Measurements from ENCODE around the gene LRRC23. TPM values are rescaled to one million over a fixed set of nuclear protein-coding genes. Genes with fewer than 3 reads are reported as not detected.

LRRC23 gene
- total RNA-seq, 1 donor from 2014 or later = 2.6 TPM

- DNase-seq = no peak
- Mint-ChIP-seq H3K36me3 (ENCODE audit: unreplicated experiment) (no peaks in the 10 kb centered on the region), H3K4me1 (ENCODE audit: low read depth, unreplicated experiment) (peaks cover 3% of the 10 kb centered on the region), H3K9me3 (ENCODE audit: unreplicated experiment) (peaks cover 7% of the 10 kb centered on the region), H3K27ac (ENCODE audit: unreplicated experiment) (peak overlapping the region; percentile 17), H3K27me3 (ENCODE audit: unreplicated experiment) (peaks cover 5% of the 10 kb centered on the region), H3K4me3 (ENCODE audit: unreplicated experiment) (peak overlapping the region; percentile 34)
- no peak for TF ChIP-seq CTCF (IDR thresholded peaks at IDR 0.05; ENCODE audit: partially characterized antibody, unreplicated experiment)
These were observed 58.6 kb downstream of the LRRC23 start for GRCh38 chr12:6963016-6963731.

Small RNAs within 50 kb of the gene (microRNA-seq; reads per million reads assigned to microRNA genes)
- gene MIR141 (ENCODE audit: unreplicated experiment) (60.6 reads per million, percentile 70 among the genes with 10 or more reads in this experiment), gene MIR200C (ENCODE audit: unreplicated experiment) (3,972 reads per million, percentile 96 among the genes with 10 or more reads in this experiment)

Other genes starting within 250 kb of the LRRC23 start
- 76.9 TPM for gene ING4, start 241.7 kb upstream of the LRRC23 start, total RNA-seq (ENCODE audit: unreplicated experiment)
- 83.2 TPM for gene ZNF384, start 215.4 kb upstream of the LRRC23 start, total RNA-seq (ENCODE audit: unreplicated experiment)
- 48.8 TPM for gene PIANP, start 204.0 kb upstream of the LRRC23 start, total RNA-seq (ENCODE audit: unreplicated experiment)
- 25.9 TPM for gene COPS7A, start 180.8 kb upstream of the LRRC23 start, total RNA-seq (ENCODE audit: unreplicated experiment)
- gene MLF2, start 151.7 kb upstream of the LRRC23 start, total RNA-seq (ENCODE audit: unreplicated experiment) = 228 TPM
- 966 TPM for gene PTMS, start 138.5 kb upstream of the LRRC23 start, total RNA-seq (ENCODE audit: unreplicated experiment)
- gene LAG3, start 132.3 kb upstream of the LRRC23 start, total RNA-seq (ENCODE audit: unreplicated experiment) = 7.3 TPM
- gene CD4, start 115.3 kb upstream of the LRRC23 start, total RNA-seq (ENCODE audit: unreplicated experiment) = 0.17 TPM
- 145 TPM for gene GPR162, start 83.0 kb upstream of the LRRC23 start, total RNA-seq (ENCODE audit: unreplicated experiment)
- 58.4 TPM for gene P3H3, start 76.4 kb upstream of the LRRC23 start, total RNA-seq (ENCODE audit: unreplicated experiment)
- 45.7 TPM for gene GNB3, start 63.9 kb upstream of the LRRC23 start, total RNA-seq (ENCODE audit: unreplicated experiment)
- 5.2 TPM for gene CDCA3, start 53.5 kb upstream of the LRRC23 start, total RNA-seq (ENCODE audit: unreplicated experiment)
- gene USP5, start 52.7 kb upstream of the LRRC23 start, total RNA-seq (ENCODE audit: unreplicated experiment) = 141 TPM
- 663 TPM for gene TPI1, start 37.3 kb upstream of the LRRC23 start, total RNA-seq (ENCODE audit: unreplicated experiment)
- gene SPSB2, start 31.5 kb upstream of the LRRC23 start, total RNA-seq (ENCODE audit: unreplicated experiment) = 4.3 TPM
- 182 TPM for gene ENO2, start 9.8 kb downstream of the LRRC23 start, total RNA-seq (ENCODE audit: unreplicated experiment)
- gene ATN1, start 23.1 kb downstream of the LRRC23 start, total RNA-seq (ENCODE audit: unreplicated experiment) = 94.6 TPM
- gene RNU7-1, start 39.0 kb downstream of the LRRC23 start, total RNA-seq (ENCODE audit: unreplicated experiment) = not detected
- 184 TPM for gene C12orf57, start 39.2 kb downstream of the LRRC23 start, total RNA-seq (ENCODE audit: unreplicated experiment)
- gene PTPN6, start 46.5 kb downstream of the LRRC23 start, total RNA-seq (ENCODE audit: unreplicated experiment) = 3.8 TPM
- 200 TPM for gene PHB2, start 65.8 kb downstream of the LRRC23 start, total RNA-seq (ENCODE audit: unreplicated experiment)
- 24.2 TPM for gene EMG1, start 66.1 kb downstream of the LRRC23 start, total RNA-seq (ENCODE audit: unreplicated experiment)
- gene LPCAT3, start 113.7 kb downstream of the LRRC23 start, total RNA-seq (ENCODE audit: unreplicated experiment) = 53.3 TPM
- gene C1S, start 155.9 kb downstream of the LRRC23 start, total RNA-seq (ENCODE audit: unreplicated experiment) = 3.5 TPM
- 1.0 TPM for gene C1R, start 187.6 kb downstream of the LRRC23 start, total RNA-seq (ENCODE audit: unreplicated experiment)
- 12.8 TPM for gene C1RL, start 204.4 kb downstream of the LRRC23 start, total RNA-seq (ENCODE audit: unreplicated experiment)
- gene RBP5, start 224.1 kb downstream of the LRRC23 start, total RNA-seq (ENCODE audit: unreplicated experiment) = 1.2 TPM
- 113 TPM for gene CLSTN3, start 225.5 kb downstream of the LRRC23 start, total RNA-seq (ENCODE audit: unreplicated experiment)